NCI-H2029 treated with DMSO at 0.1 percent for 48 hours (cell line): ENCODE data around the gene TCP11.
"Not testable (repeated sequence)": the region's sequence is repeated elsewhere in the genome, so short reads cannot be mapped to it uniquely, and the experiment has no call there.

Experiments
- DNase-seq: peaks from one replicate; lab custom pipeline; 2025; lab: John Stamatoyannopoulos, UW

Gene TCP11

DNA sequence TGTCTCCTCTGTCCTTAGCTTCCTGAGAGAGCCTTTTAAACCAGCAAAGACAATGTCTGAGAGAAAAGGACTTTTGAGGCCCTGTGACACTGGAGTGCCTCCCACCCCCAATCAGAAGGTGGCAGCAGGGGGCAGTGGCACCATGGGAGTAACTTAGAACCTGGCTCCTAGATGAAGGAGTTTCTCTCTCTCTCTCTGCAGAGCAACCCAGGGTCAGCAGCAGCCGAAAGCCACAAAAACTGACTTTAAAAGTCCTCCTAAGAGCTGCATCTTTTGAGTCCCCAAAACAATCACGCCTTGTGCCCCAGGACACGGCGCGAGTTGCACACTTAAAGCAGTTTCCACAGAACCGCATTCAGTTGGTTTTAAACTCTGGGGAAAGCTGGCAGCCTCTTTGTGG lies 5.3 kb upstream of the TCP11 start:
- DNase-seq, result peak; percentile 8

GRCh38 chr6:35145757-35146156 lies 4.6 kb upstream of the TCP11 start:
- DNase-seq, result no peak

DNA sequence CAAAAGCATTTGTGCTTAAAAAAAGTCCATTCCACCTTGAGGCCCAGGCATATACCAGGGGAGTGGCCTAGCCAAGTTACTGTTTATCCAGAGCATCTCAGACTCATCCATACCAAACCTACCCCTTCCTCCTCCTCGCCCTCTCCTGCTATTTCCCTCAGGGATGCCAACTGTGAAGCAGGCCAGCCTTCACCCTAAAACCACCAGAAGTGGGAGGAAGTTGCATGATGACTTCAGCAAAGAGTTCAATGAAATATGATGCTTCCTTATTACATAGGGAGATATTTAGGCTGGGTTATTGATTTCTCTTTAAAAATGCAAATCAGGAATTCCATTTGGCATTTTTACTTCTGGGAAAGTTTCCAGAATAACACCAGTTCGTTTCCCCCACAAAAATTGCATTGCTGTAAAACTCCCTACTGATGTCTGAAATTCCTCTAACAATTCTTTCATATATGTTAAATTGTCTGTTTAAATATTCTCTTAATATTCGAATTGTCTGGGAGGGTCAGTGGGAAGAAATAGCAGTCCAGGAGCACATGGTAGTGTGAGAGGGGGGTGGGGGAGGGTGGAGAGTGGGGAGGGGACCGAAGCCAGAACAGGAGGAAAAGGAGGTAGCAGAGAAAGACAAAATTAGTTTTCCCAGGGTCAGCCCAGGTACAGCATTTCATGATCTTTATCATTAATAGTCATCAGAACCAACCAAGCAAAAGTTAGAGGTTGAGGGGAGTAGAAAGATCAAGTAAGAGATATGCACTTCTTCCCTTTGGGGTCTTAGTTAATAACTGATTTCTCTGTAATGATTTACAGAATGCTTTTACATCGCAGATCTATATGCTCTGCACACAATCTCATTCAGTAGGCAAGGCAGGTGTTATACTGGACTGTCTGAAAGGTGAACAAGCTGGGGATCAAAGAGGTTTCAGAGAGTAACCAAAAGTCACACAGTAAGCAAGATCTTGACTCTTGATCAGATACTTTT lies 1.7 kb upstream of the TCP11 start:
- no peak for DNase-seq

DNA sequence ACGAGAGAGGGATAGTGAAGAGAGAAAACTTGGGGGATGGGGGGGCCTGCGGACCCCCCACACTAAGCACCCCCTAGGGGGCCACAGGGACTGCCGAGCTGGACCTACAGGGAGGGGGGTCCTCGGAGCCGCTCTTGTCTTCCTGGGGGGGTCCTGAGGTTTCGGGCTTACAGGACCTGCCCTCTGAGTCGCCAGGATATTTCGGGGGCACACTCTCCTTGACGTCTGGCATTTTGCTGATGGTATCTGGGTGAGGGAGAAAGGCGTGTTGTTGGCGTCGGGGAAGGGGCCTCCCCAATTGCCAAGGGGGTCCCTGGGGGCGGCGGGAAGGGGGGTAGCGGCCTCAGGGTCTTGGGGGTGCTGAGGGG lies 516 bp downstream of the TCP11 start:
- no peak for DNase-seq

DNA sequence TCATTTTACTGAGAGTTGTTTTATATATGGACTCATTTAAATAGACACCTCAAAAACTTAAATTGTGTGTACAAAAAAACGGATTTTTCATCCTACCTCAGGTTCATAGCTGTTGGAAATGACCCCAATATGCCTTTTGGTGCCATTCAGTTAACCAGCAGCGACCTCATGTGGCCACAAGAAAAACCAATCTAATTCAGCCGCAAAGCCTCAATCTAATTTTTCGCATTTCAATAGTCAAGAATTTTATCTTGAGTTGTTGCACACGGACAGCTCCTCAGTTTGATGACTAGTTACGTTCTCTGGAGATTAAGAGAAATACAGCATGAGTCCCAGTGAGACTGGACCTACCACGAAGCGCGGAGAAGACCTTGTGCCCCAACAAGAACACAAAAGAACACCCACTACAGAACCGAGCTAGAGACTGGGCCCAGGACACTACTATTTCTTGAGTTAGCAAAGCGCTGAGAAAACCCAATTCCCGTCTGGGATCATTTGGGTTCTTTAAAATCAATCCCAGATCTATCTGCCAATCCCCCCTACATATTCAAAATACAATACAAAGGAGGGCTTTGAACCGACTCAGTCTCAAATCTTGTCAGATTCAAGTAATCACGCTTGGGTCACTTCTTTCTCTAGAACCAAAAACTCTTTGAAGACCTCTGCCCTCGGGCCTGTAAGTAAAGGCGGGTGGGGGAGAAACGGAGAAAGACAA lies 1.1 kb downstream of the TCP11 start:
- DNase-seq, result peak; percentile 64

DNA sequence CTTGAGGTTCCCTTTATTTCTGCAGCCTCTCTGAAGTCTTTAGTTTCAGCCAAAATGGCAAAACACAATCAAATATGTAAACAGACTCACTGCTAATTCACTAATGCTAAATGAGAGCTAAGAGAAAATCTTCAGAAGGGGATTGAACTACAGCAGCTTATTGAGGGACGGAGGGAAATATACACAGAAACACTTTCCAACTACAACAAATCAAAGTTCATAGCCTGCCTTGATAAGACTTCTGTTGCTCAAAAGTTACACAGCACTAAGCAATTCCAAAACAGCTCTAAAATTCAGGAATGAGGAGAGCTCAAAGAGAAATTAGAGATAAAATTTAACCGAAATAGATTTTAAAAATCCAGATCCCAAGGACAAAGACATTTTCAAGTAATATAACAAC lies 1.7 kb downstream of the TCP11 start:
- no peak for DNase-seq

DNA sequence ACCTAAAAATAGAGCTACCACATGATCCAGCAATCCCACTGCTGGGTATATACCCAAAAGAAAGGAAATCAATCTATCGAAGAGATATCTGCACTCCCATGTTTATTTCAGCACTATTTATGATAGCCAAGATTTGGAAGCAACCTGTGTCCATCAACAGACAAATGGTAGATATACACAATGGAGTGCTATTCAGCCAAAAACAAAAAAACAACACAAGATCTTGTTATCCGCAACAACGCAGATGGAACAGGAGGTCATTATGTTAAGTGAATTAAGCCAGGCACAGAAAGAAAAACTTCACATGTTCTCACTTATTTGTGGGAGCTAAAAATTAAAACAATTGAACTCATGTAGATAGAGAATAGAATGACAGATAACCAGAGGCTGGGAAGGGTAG lies 2.9 kb downstream of the TCP11 start:
- DNase-seq, result not testable (repeated sequence)

- DNase-seq, result no peak
These were observed 5.0 kb downstream of the TCP11 start for GRCh38 chr6:35136185-35136584.

DNA sequence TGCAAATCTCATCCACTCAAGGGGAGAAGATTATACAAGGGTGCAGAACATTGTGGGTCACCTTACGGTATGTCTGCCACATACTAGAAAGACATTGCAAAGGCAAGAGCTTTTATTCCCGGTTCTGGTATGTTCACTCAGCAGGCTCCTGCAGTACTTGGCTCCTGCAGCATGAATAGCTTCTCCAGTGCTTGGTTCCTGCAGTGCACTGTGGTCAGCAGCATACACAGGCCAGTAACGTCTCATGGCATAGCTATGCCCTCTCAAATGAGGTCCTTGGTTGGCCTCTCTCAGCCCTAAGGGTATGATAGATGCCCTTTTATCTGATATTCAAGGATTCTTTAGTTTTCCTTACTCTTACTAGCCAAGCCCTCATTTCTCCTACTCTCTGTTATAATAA lies 12.6 kb downstream of the TCP11 start:
- DNase-seq, result no peak

- no peak for DNase-seq
These were observed 13.1 kb downstream of the TCP11 start for GRCh38 chr6:35128042-35128441.

GRCh38 chr6:35124356-35124755 lies 16.8 kb downstream of the TCP11 start:
- no peak for DNase-seq

- no peak for DNase-seq
These were observed 20.4 kb downstream of the TCP11 start for GRCh38 chr6:35120746-35121145.

GRCh38 chr6:35108309-35108885 lies 32.7 kb downstream of the TCP11 start:
- no peak for DNase-seq

DNA sequence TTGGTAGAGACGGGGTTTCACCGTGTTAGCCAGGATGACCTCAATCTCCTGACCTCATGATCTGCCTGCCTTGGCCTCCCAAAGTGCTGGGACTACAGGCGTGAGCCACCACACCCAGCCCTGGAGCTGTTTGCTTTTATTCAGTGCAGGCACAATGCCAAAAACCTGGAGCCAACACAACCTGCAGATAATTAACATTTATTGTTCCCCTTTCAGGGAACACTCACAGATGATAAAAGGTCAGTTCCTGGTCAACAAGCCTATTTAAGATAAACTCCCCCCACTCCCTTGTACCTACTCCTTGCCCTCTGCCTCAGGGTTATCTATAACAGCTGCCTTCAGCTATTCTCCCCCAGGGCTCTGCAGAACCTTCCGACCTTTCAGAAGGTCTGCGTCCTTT lies 33.4 kb downstream of the TCP11 start:
- DNase-seq, result peak; percentile 26

GRCh38 chr6:35107208-35107607 lies 33.9 kb downstream of the TCP11 start:
- not testable (repeated sequence) for DNase-seq

- not testable (repeated sequence) for DNase-seq
These were observed 35.1 kb downstream of the TCP11 start for GRCh38 chr6:35106061-35106460.

- no peak for DNase-seq
These were observed 36.1 kb downstream of the TCP11 start for GRCh38 chr6:35105078-35105477.

DNA sequence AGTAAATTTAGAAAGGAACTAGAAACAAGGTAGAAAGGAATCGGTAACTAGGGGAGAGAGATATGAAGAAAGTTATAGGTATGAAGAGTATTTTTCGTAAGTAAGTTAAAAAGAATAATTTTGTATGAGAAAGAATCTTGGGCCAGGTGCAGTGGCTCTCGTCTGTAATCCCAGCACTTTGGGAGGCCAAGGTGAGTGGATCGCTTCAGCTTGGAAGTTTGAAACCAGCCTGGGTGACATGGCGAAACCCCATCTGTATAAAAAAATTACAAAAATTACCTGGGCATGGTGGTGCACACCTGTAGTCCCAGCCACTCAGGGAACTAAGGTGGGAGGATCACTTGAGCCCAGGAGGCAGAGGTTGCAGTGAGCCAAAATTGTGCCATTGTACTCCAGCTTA lies 42.0 kb downstream of the TCP11 start:
- DNase-seq, result no peak

DNA sequence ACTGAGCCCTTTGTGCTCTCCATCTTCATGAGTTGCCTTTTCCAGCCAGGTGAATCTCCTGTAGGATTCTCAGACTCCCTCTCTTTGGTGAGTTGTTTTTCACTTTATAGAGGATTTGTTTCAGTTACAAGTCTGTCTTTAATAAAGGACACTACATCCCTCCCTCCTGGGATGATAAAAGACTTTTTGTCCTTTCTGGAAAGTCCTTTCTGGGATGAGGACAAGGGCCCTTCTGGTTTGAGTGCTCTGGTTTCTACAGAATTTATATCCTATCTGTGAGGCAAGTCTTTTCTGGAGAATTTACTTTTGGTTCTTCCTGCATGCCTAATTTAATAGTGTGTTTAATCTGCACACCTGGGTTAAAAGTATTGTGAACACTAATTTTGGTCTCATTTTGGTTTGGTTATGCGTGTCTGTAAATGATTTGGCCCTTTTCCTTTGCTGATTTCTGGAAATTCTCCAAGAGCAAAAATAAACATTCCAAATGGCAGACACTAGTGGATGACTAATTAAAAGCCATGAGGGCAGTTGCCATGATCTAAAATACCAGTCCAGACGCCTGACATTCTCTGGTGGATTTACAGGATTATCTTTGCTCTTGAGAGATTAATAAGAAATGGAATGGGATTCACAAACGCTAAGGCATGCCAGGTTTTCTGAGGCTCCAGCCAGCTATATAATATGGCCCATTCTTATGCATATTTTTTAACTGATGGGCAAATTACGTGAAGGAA lies 44.8 kb downstream of the TCP11 start:
- peak; percentile 80 for DNase-seq

GRCh38 chr6:35094183-35094582 lies 47.0 kb downstream of the TCP11 start:
- DNase-seq, result no peak

DNA sequence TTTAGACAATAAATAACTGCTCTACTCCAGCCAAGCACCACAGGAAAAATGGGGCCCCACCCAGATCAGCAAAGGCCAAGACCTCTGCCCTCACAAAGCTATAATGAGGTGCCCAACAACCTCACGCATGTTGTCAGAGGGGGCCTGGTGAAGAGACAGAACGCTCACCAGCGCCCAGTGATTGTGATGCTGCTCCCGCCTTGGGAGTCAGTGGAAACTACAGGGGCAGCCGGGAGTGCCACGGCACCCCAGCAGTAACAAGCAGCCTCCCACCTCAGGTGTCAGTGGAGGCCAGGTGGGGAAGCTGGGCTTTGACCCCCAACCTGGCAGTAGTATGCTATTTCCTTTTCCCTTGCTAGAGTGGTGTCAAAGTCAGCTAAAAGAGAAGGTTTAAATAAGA lies 47.4 kb downstream of the TCP11 start:
- no peak for DNase-seq

GRCh38 chr6:35093118-35093445 lies 48.1 kb downstream of the TCP11 start:
- no peak for DNase-seq
